Upper lobe of left lung (tissue), 4 donors: ENCODE data around the gene CST11.

Experiments
- POLR2A ChIP-seq, 4 donors: fragments of 450-650 bp; IDR thresholded peaks; one replicate each; pipeline ENCODE4 v1.5.1; 2016 to 2017; ENCODE audit warnings: antibody characterized with exemption in 4 of 4, mild to moderate bottlenecking in 2 of 4
- POLR2AphosphoS5 ChIP-seq, 2 donors: sonication (generic); formaldehyde crosslinking; IDR thresholded peaks; one replicate each; pipeline ENCODE4 v1.5.1; 2017; ENCODE audit warnings: antibody characterized with exemption in 2 of 2

GRCh38 chr20:23440004-23440403 is 12.7 kb downstream of the CST11 start:
- no peak for TF ChIP-seq POLR2AphosphoS5 (IDR thresholded peaks at IDR 0.05)
- no peak for TF ChIP-seq POLR2A (IDR thresholded peaks at IDR 0.05)
